T-helper 2 cell (primary cell): ENCODE data around the gene ZNF417.
"Not testable (repeated sequence)": the region's sequence is repeated elsewhere in the genome, so short reads cannot be mapped to it uniquely, and the experiment has no call there.

ENCODE experiments used
- DNase-seq, 5 experiments: peaks; one replicate each; pipeline versions ENCODE4 v3.0.0 to v3.0.0-alpha.2; 2012 to 2022
- total RNA-seq, 2 donors: gene quantifications; one replicate each; lab custom pipeline; 2026; lab: John Stamatoyannopoulos, UW

ZNF417 gene
- total RNA-seq, result 31.2 to 43.8 reads per million in 2 donors

GRCh38 chr19:57916168-57916995, at the start of gene ZNF417:
ZNF417 (minus strand) TSS chr19:57916592; CDS start chr19:57916411, 181 bp downstream.
- DNase-seq, result peak; percentile 60 to 97 (median 85)

GRCh38 chr19:57964761-57965160, 48.4 kb upstream of the ZNF417 start:
- DNase-seq, result no peak

DNA sequence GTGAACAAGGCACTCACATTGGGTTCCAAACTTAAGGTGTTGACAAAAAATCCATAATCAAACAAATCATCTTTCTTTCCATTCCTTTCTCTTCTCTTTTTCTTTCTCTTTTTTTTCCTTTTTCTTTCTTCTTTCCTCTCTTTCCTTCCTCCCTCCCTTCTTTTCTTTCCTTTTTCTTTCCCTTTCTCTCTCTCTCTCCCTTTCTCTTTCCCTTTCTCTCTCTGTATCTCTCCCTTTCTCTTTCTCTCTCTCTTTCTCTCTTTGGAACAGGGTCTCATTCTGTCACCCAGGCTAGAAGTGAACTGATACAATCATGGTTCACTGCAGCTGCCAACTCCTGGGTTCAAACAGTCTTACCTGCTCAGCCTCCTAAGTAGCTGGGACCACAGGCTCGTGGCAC, 45.4 kb upstream of the ZNF417 start:
- DNase-seq, result no peak

GRCh38 chr19:57954996-57955395, 38.6 kb upstream of the ZNF417 start:
- no peak for DNase-seq

DNA sequence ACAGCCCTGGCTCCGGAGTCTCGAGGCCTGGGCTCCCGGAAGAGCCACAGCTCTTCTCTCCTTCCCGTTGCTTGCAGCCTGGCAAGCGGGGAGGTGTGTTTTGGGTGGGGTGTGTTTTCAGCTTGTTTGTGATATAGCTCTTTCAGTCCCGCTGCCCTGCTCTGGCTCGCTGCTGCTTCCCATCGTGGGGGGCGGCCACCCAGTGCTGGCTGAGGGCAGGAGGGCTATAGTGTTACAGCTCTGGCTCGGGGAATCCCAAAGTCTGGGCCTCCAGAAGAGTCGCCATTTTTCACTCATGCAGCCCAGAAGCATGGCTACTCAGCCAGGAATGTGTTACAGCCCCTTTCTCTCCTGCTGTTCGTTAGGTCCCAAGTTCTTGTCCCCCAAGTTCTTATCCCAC, 33.3 kb upstream of the ZNF417 start:
- DNase-seq, result no peak

DNA sequence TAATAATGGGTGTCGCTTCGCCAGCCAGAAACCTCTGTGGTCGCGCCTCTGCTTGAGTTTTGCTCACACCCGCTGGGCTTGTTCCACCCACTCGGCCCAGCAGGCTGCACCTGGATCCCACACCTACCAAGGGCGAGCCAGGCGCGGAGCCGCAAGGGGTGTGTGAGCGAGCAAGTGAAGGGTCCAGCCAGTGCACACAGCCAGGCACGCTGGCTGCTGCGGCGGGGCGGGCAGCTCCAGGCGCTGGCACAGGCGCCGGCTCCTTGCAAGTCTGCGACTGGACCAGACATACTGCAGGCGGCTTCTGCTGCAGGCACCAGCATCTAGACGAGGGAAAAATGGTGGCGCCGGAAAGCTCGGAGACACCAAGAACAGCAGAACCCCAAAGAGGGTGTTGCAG, 32.9 kb upstream of the ZNF417 start:
- no peak for DNase-seq

GRCh38 chr19:57947419-57948134, 31.2 kb upstream of the ZNF417 start, which contains the start of gene ZNF256:
ZNF256 (minus strand) TSS chr19:57947706; CDS start chr19:57947474, 232 bp downstream.
- DNase-seq, result peak; percentile 50 to 94 (median 77)

DNA sequence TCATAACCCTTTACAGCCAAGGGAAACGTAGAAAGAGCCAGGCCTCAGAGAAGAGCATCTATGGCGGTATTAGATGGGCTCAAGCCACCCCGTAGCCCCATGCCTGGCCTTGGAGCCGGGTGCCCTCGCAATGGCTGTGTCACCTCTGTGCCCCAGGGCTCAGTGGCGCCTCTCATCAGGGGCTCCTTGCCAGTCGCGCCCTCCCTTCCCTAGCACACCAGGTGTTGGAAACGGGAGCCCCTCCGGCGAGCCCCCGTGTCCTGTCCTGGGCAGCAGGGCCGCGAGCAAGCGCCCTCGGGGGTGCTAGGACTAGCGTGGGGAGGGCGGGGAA, 30.7 kb upstream of the ZNF417 start:
- DNase-seq, result no peak

DNA sequence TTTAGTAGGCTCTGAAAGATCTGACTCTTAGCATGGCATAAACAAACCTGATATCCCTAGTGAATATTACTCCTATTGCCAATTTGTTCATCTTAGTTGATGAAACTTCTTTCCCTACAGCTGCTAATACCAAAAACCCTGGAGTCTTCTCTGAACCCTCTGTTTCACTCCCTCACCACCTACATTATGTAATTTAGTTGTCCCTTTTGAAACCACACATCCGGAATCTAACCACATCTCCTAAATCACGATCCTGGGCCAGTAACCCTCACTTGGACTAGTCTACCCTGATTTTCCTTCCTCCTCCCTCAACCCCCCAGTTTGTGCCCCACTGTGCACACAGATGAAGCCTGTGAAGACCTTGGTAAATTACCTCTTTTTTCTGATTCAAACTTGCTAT, 29.9 kb upstream of the ZNF417 start:
- DNase-seq, result no peak

DNA sequence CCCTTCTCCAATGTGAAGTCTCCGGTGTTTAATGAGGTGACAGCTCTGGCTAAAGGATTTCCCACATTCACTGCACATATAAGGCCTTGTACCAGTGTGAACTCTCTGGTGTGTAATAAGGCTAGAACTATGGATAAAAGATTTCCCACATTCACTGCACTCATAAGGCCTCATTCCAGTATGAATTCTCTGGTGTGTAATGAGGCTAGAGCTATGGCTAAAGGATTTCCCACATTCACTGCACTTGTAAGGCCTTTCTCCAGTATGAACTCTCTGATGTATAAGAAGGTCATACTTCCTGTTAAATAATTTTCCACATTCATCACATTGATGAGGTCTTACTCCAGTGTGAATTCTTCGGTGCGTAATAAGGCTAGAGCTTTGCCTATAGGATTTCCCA, 25.2 kb upstream of the ZNF417 start:
- DNase-seq, result no peak

- no peak for DNase-seq
Observed at GRCh38 chr19:57935731-57936130, 19.3 kb upstream of the ZNF417 start.

DNA sequence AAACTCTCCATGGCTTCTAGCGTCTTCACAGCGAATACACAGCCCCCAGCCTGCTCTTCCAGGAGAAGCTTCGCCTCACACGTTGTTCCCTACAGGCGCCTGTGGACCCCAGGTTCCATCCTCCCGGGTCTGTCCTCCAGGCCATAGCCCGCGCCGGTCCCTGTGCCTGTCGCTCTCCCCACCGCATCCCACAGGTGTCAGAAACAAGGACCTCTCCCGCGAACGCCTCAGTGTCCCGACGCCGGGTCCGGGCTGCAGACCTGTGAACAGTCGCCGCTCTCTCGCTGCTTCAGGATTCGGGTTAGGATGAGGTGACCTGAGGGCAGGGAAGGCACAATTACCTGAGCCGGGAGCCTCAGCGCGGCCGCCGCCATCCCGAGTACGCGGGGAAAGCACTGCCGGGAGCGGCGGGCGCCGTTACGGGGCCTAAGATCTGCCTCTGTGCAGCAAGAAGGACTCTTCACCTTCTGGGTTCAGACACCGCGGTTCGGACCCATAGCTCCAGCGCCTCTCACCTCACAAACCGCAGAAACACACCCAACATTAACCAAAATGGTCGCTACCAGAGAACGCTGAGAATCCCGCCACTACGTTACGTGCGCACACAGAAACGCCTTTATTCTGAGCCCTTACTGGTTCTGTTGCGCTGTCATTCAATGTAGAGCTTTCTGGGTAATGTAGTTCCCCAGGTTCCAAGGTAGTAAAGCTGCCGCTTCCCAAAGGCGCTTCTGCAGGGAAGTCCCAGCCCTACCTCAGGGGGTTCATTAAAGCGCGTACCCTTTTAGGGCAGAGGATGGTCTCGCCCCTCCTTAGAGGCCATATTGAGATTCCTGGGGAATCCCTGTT, 18.7 kb upstream of the ZNF417 start, which contains the start of gene ZNF418:
Gene ZNF418 (minus strand): TSS at position 583 of the 846 bp plus-strand sequence. CDS start 1,580 bp downstream, outside the sequence.
- DNase-seq, result peak in 3 of 5 experiments; percentile 14 to 74 (median 24)

GRCh38 chr19:57927587-57927986, 11.2 kb upstream of the ZNF417 start:
- DNase-seq, result no peak

GRCh38 chr19:57914531-57914930, 1.9 kb downstream of the ZNF417 start:
- DNase-seq, result no peak

- no peak for DNase-seq
Observed at GRCh38 chr19:57907394-57907793, 9.0 kb downstream of the ZNF417 start.

GRCh38 chr19:57905258-57905657, 11.1 kb downstream of the ZNF417 start:
- no peak for DNase-seq

DNA sequence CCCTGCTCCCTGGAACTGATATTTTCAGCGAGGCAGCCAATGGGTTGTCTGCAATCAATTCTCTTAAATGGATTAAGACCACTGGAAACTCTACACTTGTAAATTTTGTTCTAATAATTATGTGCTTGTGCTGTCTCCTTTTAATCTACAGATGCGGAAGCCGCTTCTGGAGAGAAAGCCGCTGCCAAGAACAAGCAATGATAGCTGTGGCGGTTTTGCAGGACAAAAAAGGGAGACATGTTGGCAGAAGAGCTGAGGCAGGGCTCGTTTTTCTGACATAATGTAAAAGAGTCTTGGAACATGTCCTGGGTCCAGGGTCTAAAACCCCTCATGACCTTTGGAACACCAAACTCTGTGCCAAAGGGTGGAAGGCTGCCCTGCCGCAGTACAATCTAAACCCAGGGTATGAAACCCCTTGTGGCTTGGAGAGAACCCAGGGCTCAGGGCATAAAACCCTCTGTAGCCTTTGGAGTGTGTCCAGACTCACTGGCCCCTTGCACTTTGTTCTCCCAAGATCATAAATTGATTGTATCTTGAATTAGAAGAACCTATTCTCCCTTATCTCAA, 12.7 kb downstream of the ZNF417 start:
- no peak for DNase-seq

- peak in 1 of 5 experiments; percentile 24 for DNase-seq
Observed at GRCh38 chr19:57900311-57900710, 16.1 kb downstream of the ZNF417 start.

- not testable (repeated sequence) for DNase-seq
Observed at GRCh38 chr19:57890706-57891105, 25.7 kb downstream of the ZNF417 start.

DNA sequence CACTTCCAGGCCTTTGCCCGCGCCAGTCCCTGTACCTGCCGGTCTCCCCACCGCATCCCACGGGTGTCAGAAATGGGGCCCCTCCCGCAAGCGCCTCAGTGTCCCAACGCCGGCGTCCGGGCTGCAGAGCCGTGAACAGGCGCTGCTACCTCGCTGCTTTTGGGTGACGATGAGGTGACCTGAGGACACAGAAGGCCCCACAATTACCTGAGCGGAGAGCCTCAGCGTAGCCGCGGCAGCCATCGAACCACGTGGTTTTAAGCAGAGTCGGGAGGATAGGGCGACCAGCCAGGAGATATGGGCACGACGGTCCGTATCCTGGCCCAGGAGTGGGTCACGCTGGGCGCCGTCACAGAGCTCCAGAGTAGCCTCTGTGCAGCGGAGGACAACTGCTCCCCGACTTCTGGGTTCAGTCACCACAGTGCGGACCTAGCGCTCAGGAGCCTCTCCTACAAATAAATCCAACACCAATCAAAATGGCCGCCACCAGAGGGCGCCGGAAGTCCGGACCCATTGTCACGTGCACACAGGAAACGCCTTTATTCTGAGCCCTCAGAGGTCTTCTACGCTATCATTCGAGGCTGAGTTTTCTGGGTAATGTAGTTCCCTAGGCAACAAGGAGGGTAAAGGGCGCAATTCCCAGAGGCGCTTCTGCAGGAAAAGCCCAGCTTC, 27.7 kb downstream of the ZNF417 start, which contains the start of gene ZNF814:
Gene ZNF814 (minus strand): TSS at position 478 of the 672 bp plus-strand sequence. CDS start 235 bp downstream, at position 243.
- peak; percentile 21 to 79 (median 65) for DNase-seq

DNA sequence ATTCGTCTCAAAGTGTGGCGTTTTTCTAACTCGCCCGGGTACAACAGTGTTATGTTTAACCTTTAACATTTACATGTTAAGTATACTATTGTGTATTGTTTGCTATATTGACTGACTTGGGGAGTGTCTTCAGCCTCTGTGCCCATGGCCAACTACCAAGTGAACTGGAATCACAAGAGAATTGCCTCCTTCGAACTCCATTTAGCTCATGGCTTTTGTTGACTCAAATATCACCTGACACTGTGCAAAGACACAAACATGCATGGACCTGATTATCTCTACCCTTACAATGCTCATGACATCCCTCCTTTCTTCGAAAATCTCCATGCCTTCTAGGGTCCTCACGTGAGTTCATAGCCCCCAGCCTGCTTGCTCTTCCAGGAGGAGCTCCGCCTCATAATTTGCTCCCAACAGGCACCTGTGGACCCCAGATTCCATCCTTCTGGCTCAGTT, 28.3 kb downstream of the ZNF417 start:
- DNase-seq, result no peak
